Kidney (tissue), 14 donors: ENCODE measurements around the gene PCNX2. TPM values are rescaled to one million over a fixed set of nuclear protein-coding genes. Genes with fewer than 3 reads are reported as not detected.
"Not testable (repeated sequence)": the region's sequence is repeated elsewhere in the genome, so short reads cannot be mapped to it uniquely, and the experiment has no call there.

Experiments used
- DNase-seq, 5 donors: peaks; one replicate each; pipeline ENCODE4 v3.0.0-alpha.2; 2013 to 2020
- FAIRE-seq: peaks from 2 replicates; lab custom pipeline; 2012; peaks lifted over from hg19 to GRCh38; lab: Jason Lieb, UNC
- H3K27ac ChIP-seq, 2 donors: one replicate each; pipeline ENCODE4 v1.7.0; 2013; ENCODE audit warnings: low read depth in 2 of 2, low read length in 2 of 2, inconsistent platforms in 1 of 2
- H3K27me3 ChIP-seq: one replicate; pipeline ENCODE4 v1.7.1; 2013; ENCODE audit warnings: low read length, inconsistent platforms; ENCODE audit not compliant: control insufficient read depth, insufficient read depth
- H3K36me3 ChIP-seq, 3 donors: one replicate each; pipeline versions ENCODE4 v1.7.0 to v1.7.1; 2013; ENCODE audit warnings: low read length in 3 of 3, control low read depth in 1 of 3, inconsistent platforms in 1 of 3; ENCODE audit not compliant: insufficient read depth in 3 of 3, control insufficient read depth in 2 of 3
- H3K4me1 ChIP-seq, 3 donors: one replicate each; pipeline versions ENCODE4 v1.7.0 to v1.7.1; 2013; ENCODE audit warnings: low read length in 3 of 3, inconsistent platforms in 1 of 3, low read depth in 1 of 3; ENCODE audit not compliant: control insufficient read depth in 2 of 3, insufficient read depth in 2 of 3
- H3K4me3 ChIP-seq, 3 donors: one replicate each; pipeline versions ENCODE4 v1.7.0 to v1.8.1; 2013; ENCODE audit warnings: low read length in 3 of 3, control low read depth in 1 of 3, inconsistent platforms in 1 of 3
- H3K9ac ChIP-seq, 3 donors: one replicate each; pipeline versions ENCODE4 v1.7.0 to v1.7.1; 2013; ENCODE audit warnings: low read length in 3 of 3, control low read depth in 1 of 3, inconsistent platforms in 1 of 3
- H3K9me3 ChIP-seq, 3 donors: one replicate each; pipeline versions ENCODE4 v1.7.0 to v1.7.1; 2013; ENCODE audit warnings: low read length in 3 of 3, control low read depth in 1 of 3, inconsistent platforms in 1 of 3; ENCODE audit not compliant: control insufficient read depth in 2 of 3, insufficient read depth in 1 of 3
- CTCF ChIP-seq: IDR thresholded peaks from 3 replicates; pipeline ENCODE4 v1.5.1; 2012; ENCODE audit warnings: mild to moderate bottlenecking, moderate library complexity, borderline replicate concordance; ENCODE audit not compliant: insufficient read depth; ENCODE audit errors: extremely low read depth
- intact Hi-C: fragments of 100-400 bp; cut with DNase I; formaldehyde crosslinking; loops from one replicate; pipeline ENCODE4 v1.11.1; 2022
- polyA plus RNA-seq: library from polyadenylated mRNA; stranded (reverse); fragments of 350-450 nt; fragmentation: Illumina TruSeq; extraction: RNeasy Lipid Tissue Mini Kit (QIAGEN cat#74804); gene quantifications from one replicate; pipeline ENCODE4 v1.2.3, GENCODE V29; 2014; ENCODE audit warnings: low read depth, low replicate concordance; ENCODE audit not compliant: insufficient read depth
- total RNA-seq: library from RNA; stranded (reverse); fragmentation: NEBNext Ultra II Directional; extraction: Animal tissue kit (Norgen Biotek cat#: 25700); gene quantifications from one replicate; pipeline ENCODE4 v1.2.1, GENCODE V29; 2021
- donor health status: control.
- donor health status: control.
- donor health status: control.
- donor health status: control.
- donor health status: control.
- donor health status: DM: yes; HTN: yes; CAD: no.
- donor health status: Normal renal cell carcinoma (clear cell type).

PCNX2 gene
- total and polyA plus RNA-seq, 2 donors from 2014 or later, result 5.2 to 29.2 TPM

GRCh38 chr1:233085566-233085965, 210.0 kb downstream of the PCNX2 start:
- no peak for FAIRE-seq
- intact Hi-C loops, result no loop called here
- Histone ChIP-seq H3K4me1 (no peaks in the 10 kb centered on the region), H3K9me3 (no peaks in the 10 kb centered on the region), H3K9ac (no peak overlapping the region), H3K36me3 (no peaks in the 10 kb centered on the region), H3K27ac (no peak overlapping the region), H3K27me3 (no peaks in the 10 kb centered on the region), H3K4me3 (no peak overlapping the region)
- no peak for TF ChIP-seq CTCF
- no peak for DNase-seq

GRCh38 chr1:233082778-233083550, 212.6 kb downstream of the PCNX2 start:
- Histone ChIP-seq H3K27me3 (no peaks in the 10 kb centered on the region), H3K9me3 (no peaks in the 10 kb centered on the region), H3K36me3 (no peaks in the 10 kb centered on the region), H3K4me3 (no peak overlapping the region), H3K4me1 (no peaks in the 10 kb centered on the region), H3K27ac (no peak overlapping the region), H3K9ac (no peak overlapping the region)
- FAIRE-seq (no peak), DNase-seq (no peak)
- TF ChIP-seq CTCF, result no peak
- intact Hi-C loops, result no loop called here

- H3K9me3 ChIP-seq, result no peaks in the 10 kb centered on the region
- H3K4me3 ChIP-seq, result no peak overlapping the region
- H3K36me3 ChIP-seq, result no peaks in the 10 kb centered on the region
- TF ChIP-seq CTCF, result no peak
- no peaks in the 10 kb centered on the region for H3K4me1 ChIP-seq
- DNase-seq (peak in 2 of 5 donors; percentile 27 to 55), FAIRE-seq (no peak)
- no peak overlapping the region for H3K9ac ChIP-seq
- intact Hi-C loops, result no loop called here
- H3K27ac ChIP-seq, result no peak overlapping the region
- H3K27me3 ChIP-seq, result no peaks in the 10 kb centered on the region
These were observed 213.8 kb downstream of the PCNX2 start for GRCh38 chr1:233081735-233082134.

- H3K27me3 ChIP-seq, H3K9ac ChIP-seq, DNase-seq, H3K4me3 ChIP-seq, H3K27ac ChIP-seq, H3K36me3 ChIP-seq, intact Hi-C loops, H3K4me1 ChIP-seq, H3K9me3 ChIP-seq, FAIRE-seq: not testable (repeated sequence)
These were observed 214.7 kb downstream of the PCNX2 start for GRCh38 chr1:233080827-233081226.
